HG03442 (cell line): ENCODE results near the gene NQO2.
"Not testable (repeated sequence)": the region's sequence is repeated elsewhere in the genome, so short reads cannot be mapped to it uniquely, and the experiment has no call there.

ENCODE experiments used
- ATAC-seq: cut with Tn5 transposase; IDR thresholded peaks from one replicate; pipeline ENCODE4 v1.9.1; 2021; ENCODE audit warnings: mild to moderate bottlenecking, moderate library complexity; ENCODE audit not compliant: unreplicated experiment

Gene NQO2

GRCh38 chr6:2969549-2969948, 30.1 kb upstream of the NQO2 start:
- no peak for ATAC-seq

DNA sequence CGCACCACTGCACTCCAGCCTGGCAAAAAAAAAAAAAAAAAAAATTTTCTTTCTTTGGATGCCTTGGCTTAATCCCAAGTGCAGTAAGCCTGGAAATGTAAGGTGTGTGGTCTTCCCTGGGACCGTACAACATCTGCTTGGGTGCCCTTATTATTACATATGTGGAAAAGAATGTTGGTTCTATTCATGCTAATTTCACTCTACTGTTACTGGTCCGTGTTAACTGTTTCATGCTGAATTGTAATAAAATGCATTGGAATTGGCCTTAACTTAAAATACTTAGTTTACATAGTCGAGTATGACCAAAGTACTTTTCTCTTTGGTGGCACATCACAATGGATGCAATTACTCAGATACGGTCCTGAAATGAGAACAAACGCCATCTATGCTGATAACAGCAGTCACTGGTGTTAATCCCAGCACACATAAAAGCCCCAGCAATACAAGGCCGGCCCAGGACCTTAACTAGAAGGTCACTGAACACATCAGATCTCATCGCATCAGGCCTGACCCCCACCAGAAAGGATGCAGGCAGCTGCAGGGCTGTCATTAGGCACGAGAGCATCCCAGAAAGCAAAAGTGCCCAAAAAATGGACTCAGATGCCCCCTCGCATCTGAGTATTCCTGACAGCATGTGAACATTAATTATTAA, 29.5 kb upstream of the NQO2 start:
- no peak for ATAC-seq

DNA sequence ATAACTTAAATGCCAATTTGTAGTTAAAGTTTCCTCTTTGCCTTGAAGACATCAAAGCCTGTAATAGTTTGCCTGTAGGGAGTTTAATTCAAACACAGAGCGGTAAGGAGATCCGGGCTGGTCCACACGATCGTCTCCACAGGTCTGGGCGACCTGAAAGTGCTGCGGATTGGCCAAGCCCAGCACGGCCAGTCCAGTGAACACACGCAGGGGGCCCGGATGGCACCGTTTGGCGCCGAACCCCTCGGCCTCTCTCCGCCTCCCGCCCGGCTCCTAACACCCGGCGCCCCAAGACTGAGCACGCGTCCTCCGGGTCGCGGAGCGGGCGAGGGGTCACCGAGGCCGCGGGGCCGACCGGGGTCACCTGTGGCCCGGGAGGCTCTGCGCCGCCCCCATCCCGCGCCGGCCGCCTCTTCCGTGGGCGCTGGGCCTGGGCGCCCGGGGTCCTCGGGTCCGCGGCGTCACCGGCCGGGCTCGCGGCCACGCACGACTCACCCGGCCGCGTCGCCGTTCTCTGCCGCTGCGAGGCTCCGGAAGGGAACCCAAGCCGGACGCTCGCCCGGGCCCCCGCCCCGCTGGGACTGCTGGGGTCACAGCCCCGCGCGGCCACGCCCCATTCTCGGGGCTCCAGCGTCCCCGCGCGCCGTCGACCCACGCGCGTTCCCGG, 28.8 kb upstream of the NQO2 start:
- no peak for ATAC-seq

DNA sequence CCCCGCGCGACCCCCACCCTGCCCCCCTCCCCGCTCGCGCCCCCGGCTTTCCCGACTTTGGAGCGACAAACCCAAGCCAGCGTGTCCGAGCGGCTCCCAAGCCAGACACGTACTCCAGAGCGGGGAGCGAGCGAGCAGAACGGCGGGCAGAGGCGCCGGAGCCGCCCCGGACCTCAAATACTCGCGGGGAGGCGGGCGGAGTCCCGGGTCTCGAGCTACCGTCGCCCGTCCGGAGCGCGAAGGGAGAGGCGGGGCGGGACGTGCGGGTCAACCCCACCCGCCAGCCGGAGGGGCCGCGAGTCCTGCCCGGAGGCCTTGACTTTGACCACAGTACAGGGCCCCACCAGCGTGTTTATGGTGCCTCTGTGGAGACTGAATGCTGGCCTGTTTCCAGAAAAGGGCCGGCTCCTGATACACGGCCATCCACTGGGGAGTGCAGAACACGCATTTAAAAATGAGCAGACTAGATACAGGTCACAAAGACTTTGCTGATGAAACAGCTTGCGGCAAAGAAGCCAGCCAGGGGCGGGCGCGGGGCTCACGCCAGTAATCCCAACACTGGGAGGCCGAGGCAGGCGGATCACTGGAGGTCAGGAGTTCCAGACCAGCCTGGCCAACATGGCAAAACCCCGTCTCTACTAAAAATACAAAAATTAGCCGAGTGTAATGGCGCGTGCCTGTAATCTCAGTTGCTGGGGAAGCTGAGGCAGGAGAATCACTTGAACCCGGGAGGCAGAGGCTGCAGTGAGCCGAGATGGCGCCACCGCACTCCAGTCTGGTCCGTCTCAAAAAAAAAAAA, 28.1 kb upstream of the NQO2 start, which contains the start of gene SERPINB6:
SERPINB6 (minus strand) TSS at position 148 of the 799 bp plus-strand sequence. CDS start 12,235 bp downstream, outside the sequence.
- no peak for ATAC-seq

GRCh38 chr6:2972219-2972487, 27.5 kb upstream of the NQO2 start:
- ATAC-seq = not testable (repeated sequence)

DNA sequence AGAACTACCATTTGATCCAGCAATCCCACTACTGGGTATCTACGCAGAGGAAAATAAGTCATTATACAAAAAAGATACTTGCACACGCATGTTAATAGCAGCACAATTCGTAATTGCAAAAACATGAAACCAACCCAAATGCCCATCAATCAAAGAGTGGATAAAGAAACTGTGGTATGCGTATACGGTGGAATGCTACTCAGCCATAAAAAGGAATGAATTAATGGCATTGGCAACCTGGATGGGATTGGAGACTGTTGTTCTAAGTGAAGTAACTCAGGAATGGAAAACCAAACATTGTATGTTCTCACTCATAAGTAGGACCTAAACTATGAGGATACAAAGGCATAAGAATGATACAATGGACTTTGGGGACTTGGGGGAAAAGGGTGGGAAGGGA, 27.0 kb upstream of the NQO2 start:
- ATAC-seq = not testable (repeated sequence)

DNA sequence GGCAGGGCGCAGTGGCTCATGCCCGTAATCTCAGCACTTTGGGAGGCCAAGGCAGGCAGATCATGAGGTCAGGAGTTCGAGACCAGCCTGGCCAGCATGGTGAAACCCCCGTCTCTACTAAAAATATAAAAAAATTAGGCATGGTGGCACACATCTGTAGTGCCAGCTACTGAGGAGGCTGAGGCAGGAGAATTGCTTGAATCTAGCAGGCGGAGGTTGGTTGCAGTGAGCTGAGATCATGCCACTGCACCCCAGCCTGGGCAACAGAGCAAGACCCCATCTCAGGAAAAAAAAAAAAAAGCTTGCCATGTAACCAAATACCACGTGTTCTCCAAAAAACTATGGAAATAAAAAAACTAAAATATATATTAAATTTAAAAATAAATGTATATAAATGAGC, 26.5 kb upstream of the NQO2 start:
- ATAC-seq = not testable (repeated sequence)

GRCh38 chr6:2973676-2974075, 26.0 kb upstream of the NQO2 start:
- ATAC-seq = no peak

DNA sequence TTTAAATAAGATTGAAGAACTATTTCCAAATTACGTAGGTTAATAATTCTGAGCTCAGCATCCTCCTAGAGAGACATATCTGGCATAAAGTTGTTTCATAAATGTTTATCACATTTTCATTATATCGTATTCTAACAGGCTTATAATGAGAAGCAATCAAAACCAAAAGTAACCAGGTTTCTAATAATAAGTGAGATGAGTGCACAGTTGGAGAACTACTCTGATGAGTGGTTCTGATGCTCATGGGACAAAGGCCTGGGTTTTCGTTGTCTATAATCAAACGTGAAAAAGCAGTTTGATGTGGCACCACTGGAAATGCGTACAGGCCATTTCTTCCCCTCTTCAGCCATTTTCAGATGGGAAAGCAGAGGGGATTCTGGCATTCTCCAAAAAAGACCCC, 23.6 kb upstream of the NQO2 start:
- no peak for ATAC-seq

- no peak for ATAC-seq
These were observed 23.1 kb upstream of the NQO2 start for GRCh38 chr6:2976571-2977085.

DNA sequence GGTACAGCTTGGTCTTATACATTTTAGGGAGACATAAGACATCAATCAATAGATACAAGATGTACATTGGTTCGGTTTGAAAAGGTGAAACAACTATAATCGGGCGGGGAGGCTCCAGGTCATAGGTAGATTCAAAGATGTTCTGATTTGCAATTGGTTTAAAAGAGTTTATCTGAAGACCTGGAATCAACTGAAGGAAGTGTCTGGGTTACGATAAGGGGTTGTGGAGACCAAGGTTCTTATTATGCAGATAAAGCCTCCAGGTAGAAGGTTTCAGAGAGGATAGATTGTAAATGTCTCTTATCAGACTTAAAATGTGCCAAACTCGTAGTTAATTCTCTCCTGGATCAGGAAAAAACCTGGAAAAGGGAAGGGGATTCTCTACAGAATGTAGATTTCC, 22.4 kb upstream of the NQO2 start:
- no peak for ATAC-seq

DNA sequence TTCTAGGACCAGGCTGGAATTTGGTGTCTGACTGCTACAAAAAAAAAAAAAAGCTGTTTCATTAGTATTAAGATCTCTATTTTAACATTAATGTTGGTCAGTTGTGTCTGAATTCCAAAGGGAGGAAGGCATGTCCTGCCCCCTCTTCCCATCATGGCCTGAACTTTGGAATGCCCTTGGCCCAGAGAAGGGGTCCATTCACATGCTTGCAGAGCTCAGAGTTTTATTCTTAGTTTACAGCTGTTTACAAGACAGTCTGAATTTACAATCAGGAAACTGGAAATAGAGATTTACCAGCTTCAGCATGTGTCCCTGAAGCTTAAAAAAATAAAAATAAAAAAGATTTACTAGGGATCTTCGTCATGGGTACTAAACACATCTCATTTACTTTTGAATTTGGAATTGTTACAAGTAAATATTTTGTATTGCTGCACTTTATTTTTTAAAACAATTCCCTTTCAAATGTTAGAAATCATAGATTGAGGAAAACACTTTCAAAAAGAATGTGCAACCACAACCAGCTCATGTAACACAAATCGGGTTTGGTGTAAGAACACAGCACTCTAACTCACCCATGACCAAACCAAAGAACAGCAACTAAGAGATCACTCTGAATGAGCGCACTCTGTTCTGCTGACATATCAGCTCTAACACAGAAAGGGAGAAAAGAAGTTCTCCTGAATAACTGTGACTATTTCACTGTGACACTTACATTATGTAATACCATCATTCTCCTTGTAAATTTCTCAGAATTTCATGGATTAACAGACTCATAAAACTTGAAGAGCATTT, 21.7 kb upstream of the NQO2 start:
- no peak for ATAC-seq

- ATAC-seq = no peak
These were observed 20.8 kb upstream of the NQO2 start for GRCh38 chr6:2978923-2979322.

DNA sequence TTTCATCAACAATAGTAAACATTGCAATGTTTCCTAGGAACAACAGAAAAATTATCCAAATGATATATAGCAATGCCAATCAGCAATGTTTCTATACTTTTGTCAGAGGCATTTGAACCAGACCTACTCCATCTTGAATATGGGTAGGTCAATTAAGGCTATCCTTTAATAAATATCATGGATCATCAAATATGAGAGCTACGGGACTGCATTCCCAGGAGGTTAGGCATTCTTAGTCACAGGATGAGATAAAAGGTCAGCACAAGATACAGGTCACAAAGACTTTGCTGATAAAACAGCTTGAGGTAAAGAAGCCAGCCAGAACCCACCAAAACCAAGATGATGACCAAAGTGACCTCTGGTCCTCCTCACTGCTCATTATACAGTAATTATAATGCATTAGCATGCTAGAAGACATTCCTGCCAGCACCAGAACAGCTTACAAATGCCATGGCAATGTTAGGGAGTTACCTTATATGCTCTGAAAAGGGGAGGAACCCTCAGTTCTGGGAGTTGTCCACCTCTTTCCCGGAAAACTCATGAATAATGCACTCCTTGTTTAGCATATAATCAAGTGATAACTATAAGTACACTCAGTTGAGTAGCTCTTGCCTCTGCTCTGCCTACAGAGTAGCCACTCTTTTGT, 19.8 kb upstream of the NQO2 start:
- ATAC-seq = no peak

DNA sequence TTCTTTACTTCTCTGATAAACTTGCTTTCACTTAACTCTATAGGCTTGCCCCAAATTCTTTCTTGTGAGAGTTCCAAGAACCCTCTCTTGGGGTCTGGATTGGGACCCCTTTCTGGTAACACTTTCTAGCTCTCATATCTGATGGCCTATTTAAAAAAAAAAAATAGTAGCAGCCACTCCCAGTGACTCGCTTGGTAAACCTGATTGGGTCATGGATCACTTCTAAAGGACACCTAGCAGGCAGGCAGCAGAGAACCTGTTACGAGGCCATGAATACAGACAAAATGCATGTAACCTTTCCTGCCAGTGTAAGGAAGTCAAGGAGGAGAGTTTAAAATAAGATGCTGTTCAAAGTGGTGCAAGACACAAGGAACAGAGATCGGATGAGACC, 19.2 kb upstream of the NQO2 start:
- no peak for ATAC-seq

GRCh38 chr6:2982426-2983117, 17.1 kb upstream of the NQO2 start:
- ATAC-seq = no peak

- ATAC-seq = no peak
These were observed 14.8 kb upstream of the NQO2 start for GRCh38 chr6:2984738-2985406.

DNA sequence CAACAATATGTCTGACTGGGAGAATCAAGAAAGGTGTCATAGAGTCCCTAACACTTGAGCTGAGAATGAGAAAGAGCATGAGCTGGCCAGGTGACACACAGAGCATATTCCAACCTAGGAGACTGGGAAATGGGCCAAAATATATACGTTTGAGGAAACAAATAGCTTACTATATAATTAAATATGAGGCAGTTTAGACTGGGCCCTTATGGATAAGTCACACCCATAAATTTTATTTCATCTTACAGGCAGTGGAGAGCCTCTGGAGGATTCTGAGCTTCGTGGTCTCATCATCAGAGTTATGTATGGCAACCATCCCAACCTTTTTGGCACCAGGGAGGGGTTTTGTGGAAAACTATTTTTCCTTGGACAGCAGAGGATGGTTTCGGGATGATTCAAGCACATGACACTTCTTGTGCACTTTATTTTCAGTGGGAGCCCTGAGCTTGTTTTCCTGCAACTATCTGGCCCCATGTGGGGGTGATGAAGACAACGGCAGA, 12.9 kb upstream of the NQO2 start:
- no peak for ATAC-seq

- ATAC-seq = no peak
These were observed 11.6 kb upstream of the NQO2 start for GRCh38 chr6:2988094-2988425.
